Measurements from ENCODE around the gene ATP8A2.

The ATP8A2 gene

GRCh38 chr13:25887962-25888655 lies 516.3 kb downstream of the ATP8A2 start:
- no peak for DNase-seq (ENCODE audit: extremely low spot score)
- TF ChIP-seq, protein P1, sequence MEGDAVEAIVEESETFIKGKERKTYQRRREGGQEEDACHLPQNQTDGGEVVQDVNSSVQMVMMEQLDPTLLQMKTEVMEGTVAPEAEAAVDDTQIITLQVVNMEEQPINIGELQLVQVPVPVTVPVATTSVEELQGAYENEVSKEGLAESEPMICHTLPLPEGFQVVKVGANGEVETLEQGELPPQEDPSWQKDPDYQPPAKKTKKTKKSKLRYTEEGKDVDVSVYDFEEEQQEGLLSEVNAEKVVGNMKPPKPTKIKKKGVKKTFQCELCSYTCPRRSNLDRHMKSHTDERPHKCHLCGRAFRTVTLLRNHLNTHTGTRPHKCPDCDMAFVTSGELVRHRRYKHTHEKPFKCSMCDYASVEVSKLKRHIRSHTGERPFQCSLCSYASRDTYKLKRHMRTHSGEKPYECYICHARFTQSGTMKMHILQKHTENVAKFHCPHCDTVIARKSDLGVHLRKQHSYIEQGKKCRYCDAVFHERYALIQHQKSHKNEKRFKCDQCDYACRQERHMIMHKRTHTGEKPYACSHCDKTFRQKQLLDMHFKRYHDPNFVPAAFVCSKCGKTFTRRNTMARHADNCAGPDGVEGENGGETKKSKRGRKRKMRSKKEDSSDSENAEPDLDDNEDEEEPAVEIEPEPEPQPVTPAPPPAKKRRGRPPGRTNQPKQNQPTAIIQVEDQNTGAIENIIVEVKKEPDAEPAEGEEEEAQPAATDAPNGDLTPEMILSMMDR (IDR thresholded peaks at IDR 0.05; ENCODE audit: control extremely low read depth, extremely low read depth, low read depth, missing control alignments), result no peak
- ChIA-PET POLR2A (no interaction called here), CTCF (no interaction called here)

DNA sequence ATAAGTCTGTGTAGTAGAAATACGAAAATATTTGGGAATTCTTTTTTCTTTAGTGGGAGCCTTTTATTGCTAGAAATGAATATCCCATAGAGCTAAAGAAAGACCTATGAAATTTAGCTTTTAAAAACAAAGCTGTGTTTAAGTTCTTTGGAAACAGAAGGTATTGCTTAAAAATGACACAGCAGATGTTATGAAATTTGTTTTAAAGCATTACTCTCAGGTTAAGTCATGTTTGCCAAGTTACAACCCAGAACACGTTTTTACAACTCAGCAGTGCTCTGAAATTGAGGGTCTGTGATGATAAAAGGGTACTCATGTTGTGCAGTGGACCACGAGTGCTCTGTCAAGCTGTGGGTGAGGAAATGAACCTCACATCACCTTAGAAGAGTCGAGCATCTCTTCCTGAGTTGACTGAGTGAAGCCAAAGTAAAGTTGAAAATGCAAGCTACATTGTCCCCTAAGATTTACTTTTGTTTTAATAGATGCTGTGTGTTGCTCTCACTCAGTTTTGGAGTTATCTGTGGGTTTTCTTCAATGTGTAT lies 519.0 kb downstream of the ATP8A2 start:
- ChIA-PET POLR2A (no interaction called here), CTCF (no interaction called here)
- TF ChIP-seq, protein P1 (IDR thresholded peaks at IDR 0.05; ENCODE audit: control extremely low read depth, extremely low read depth, low read depth, missing control alignments), result no peak
- no peak for DNase-seq (ENCODE audit: extremely low spot score)

GRCh38 chr13:25898991-25899390 lies 527.2 kb downstream of the ATP8A2 start:
- DNase-seq (ENCODE audit: extremely low spot score), result no peak
- POLR2A ChIA-PET, result no interaction called here
- TF ChIP-seq, protein P1 (IDR thresholded peaks at IDR 0.05; ENCODE audit: control extremely low read depth, extremely low read depth, low read depth, missing control alignments), result no peak
- CTCF ChIA-PET, result no interaction called here

- DNase-seq (ENCODE audit: extremely low spot score), result no peak
- CTCF ChIA-PET, result no interaction called here
- POLR2A ChIA-PET, result no interaction called here
- TF ChIP-seq, protein P1 (IDR thresholded peaks at IDR 0.05; ENCODE audit: control extremely low read depth, extremely low read depth, low read depth, missing control alignments), result no peak
Observed at GRCh38 chr13:25899464-25899863, 527.7 kb downstream of the ATP8A2 start.

DNA sequence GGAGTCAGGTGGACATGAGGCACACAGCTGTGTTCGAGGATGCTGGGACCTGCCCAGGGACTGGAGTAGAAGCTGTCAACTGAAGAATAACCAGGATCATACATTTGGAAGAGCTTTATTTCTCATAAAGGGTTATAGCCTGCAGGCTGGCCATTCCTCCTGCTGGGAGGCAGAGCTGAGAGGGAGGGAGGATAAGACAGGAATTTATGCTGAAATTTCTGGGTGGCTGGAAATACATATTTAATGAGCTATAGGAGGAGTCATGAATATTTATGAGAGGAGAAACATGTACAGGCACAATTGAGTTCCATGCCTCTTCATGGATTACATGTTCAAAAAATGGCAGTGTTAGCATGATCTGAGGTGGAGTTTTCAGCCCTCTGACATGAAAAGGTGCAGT lies 528.2 kb downstream of the ATP8A2 start:
- ChIA-PET POLR2A (no interaction called here), CTCF (no interaction called here)
- no peak for DNase-seq (ENCODE audit: extremely low spot score)
- TF ChIP-seq, protein P1 (IDR thresholded peaks at IDR 0.05; ENCODE audit: control extremely low read depth, extremely low read depth, low read depth, missing control alignments), result no peak

GRCh38 chr13:25901460-25902376 lies 529.9 kb downstream of the ATP8A2 start:
- TF ChIP-seq, protein P1 (IDR thresholded peaks at IDR 0.05; ENCODE audit: control extremely low read depth, extremely low read depth, low read depth, missing control alignments), result no peak
- POLR2A ChIA-PET, result no interaction called here
- CTCF ChIA-PET, result no interaction called here
- peak; percentile 61 for DNase-seq (ENCODE audit: extremely low spot score)
